WTC11 (cell line): ENCODE data around the gene AATK. TPM values are rescaled to one million over a fixed set of nuclear protein-coding genes. Genes with fewer than 3 reads are reported as not detected.

ENCODE experiments used
- ATAC-seq: fragments of 200-7000 bp; cut with Tn5 transposase; 2 replicates; pipeline ENCODE4 v1.10.0; 2021; ENCODE audit warnings: mild to moderate bottlenecking, moderate library complexity
- CTCF ChIA-PET: fragments of 300-600 bp; sonication (Branson Sonifier 250); formaldehyde crosslinking; loops from one replicate; lab custom pipeline; 2021; ENCODE audit warnings: antibody characterized with exemption; lab: Charles Lee
- POLR2A ChIA-PET: fragments of 350-600 bp; sonication (Branson Sonifier 250); formaldehyde crosslinking; loops from one replicate; lab custom pipeline; 2021; ENCODE audit warnings: antibody characterized with exemption; lab: Charles Lee
- DNase-seq: peaks from one replicate; pipeline ENCODE4 v3.0.0; 2021; ENCODE audit warnings: low spot score
- H3K27ac Mint-ChIP-seq: 2 replicates; pipeline ENCODE4 v1.8.0; 2021; ENCODE audit warnings: mixed read lengths
- H3K27me3 Mint-ChIP-seq: 2 replicates; pipeline ENCODE4 v1.8.0; 2021; ENCODE audit warnings: low read depth, mild to moderate bottlenecking, moderate library complexity, mixed read lengths
- H3K36me3 Mint-ChIP-seq: 2 replicates; pipeline ENCODE4 v1.8.0; 2021; ENCODE audit warnings: mixed read lengths
- H3K4me1 Mint-ChIP-seq: 2 replicates; pipeline ENCODE4 v1.8.0; 2022; ENCODE audit warnings: mixed read lengths
- H3K4me3 Mint-ChIP-seq: 2 replicates; pipeline ENCODE4 v1.8.0; 2021; ENCODE audit warnings: mild to moderate bottlenecking, moderate library complexity, mixed read lengths
- H3K9me3 Mint-ChIP-seq: 2 replicates; pipeline ENCODE4 v1.8.0; 2021; ENCODE audit warnings: mixed read lengths
- ARID4B ChIP-seq: sonication (generic); formaldehyde crosslinking; IDR thresholded peaks from 2 replicates; pipeline ENCODE4 v1.8.0; 2023; ENCODE audit warnings: missing genetic modification reagents, mild to moderate bottlenecking, borderline replicate concordance
- FOXK1 ChIP-seq: sonication (generic); formaldehyde crosslinking; IDR thresholded peaks from 2 replicates; pipeline ENCODE4 v1.8.0; 2022; ENCODE audit warnings: mild to moderate bottlenecking, moderate library complexity, missing genetic modification reagents
- FOXP1 ChIP-seq: sonication (generic); formaldehyde crosslinking; IDR thresholded peaks from 2 replicates; pipeline ENCODE4 v1.8.0; 2022; ENCODE audit warnings: missing genetic modification reagents, mild to moderate bottlenecking, moderate library complexity, borderline replicate concordance
- NFE2L1 ChIP-seq: sonication (generic); formaldehyde crosslinking; IDR thresholded peaks from 2 replicates; pipeline ENCODE4 v1.8.1; 2023; ENCODE audit warnings: missing genetic modification reagents
- NR2C2 ChIP-seq: sonication (generic); formaldehyde crosslinking; IDR thresholded peaks from 2 replicates; pipeline ENCODE4 v1.8.0; 2022; ENCODE audit warnings: mild to moderate bottlenecking, missing genetic modification reagents
- PRDM15 ChIP-seq: sonication (generic); formaldehyde crosslinking; IDR thresholded peaks from 2 replicates; pipeline ENCODE4 v1.8.0; 2022; ENCODE audit warnings: missing genetic modification reagents
- RELA ChIP-seq: sonication (generic); formaldehyde crosslinking; IDR thresholded peaks from 2 replicates; pipeline ENCODE4 v1.8.1; 2022; ENCODE audit warnings: missing genetic modification reagents, mild to moderate bottlenecking, borderline replicate concordance
- RORB ChIP-seq: fragments of 250-450 bp; sonication (Bioruptor Pico); IDR thresholded peaks from 2 replicates; pipeline ENCODE4 v1.9.0; 2021; ENCODE audit warnings: mild to moderate bottlenecking
- SMAD3 ChIP-seq: sonication (generic); formaldehyde crosslinking; IDR thresholded peaks from 2 replicates; pipeline ENCODE4 v1.8.0; 2022; ENCODE audit warnings: missing genetic modification reagents, mild to moderate bottlenecking, borderline replicate concordance
- SMAD4 ChIP-seq: sonication (generic); formaldehyde crosslinking; IDR thresholded peaks from 2 replicates; pipeline ENCODE4 v1.8.0; 2022; ENCODE audit warnings: mild to moderate bottlenecking, missing genetic modification reagents
- ZNF138 ChIP-seq: sonication (generic); formaldehyde crosslinking; conservative IDR thresholded peaks from 2 replicates; pipeline ENCODE4 v1.8.1; 2022; ENCODE audit warnings: mild to moderate bottlenecking, moderate library complexity, missing genetic modification reagents
- ZNF263 ChIP-seq: sonication (generic); formaldehyde crosslinking; IDR thresholded peaks from 2 replicates; pipeline ENCODE4 v1.8.1; 2022; ENCODE audit warnings: low read depth, mild to moderate bottlenecking, moderate library complexity, missing genetic modification reagents
- ZNF317 ChIP-seq: sonication (generic); formaldehyde crosslinking; IDR thresholded peaks from 2 replicates; pipeline ENCODE4 v1.8.1; 2023; ENCODE audit warnings: low read depth, mild to moderate bottlenecking, moderate library complexity, missing genetic modification reagents, borderline replicate concordance
- ZNF532 ChIP-seq: fragments of 250-450 bp; sonication (Bioruptor Pico); IDR thresholded peaks from 2 replicates; pipeline ENCODE4 v1.9.0; 2021; ENCODE audit warnings: mild to moderate bottlenecking, borderline replicate concordance
- total RNA-seq: library from RNA; stranded (reverse); gene quantifications from 3 replicates; pipeline ENCODE4 v1.2.3, GENCODE V29; 2021
- TF ChIP-seq, protein P1 (sequence below): sonication (generic); formaldehyde crosslinking; IDR thresholded peaks from 2 replicates; pipeline ENCODE4 v1.8.1; 2023; ENCODE audit warnings: mild to moderate bottlenecking, missing genetic modification reagents
- TF ChIP-seq, protein P2 (sequence below): sonication (generic); formaldehyde crosslinking; IDR thresholded peaks from 2 replicates; pipeline ENCODE4 v1.8.0; 2022; ENCODE audit warnings: mild to moderate bottlenecking, missing genetic modification reagents
- TF ChIP-seq, protein P3 (sequence below): fragments of 250-450 bp; sonication (Bioruptor Pico); conservative IDR thresholded peaks from 2 replicates; pipeline ENCODE4 v1.9.0; 2021; ENCODE audit warnings: mild to moderate bottlenecking
- TF ChIP-seq, protein P4 (sequence below): sonication (generic); formaldehyde crosslinking; IDR thresholded peaks from 2 replicates; pipeline ENCODE4 v1.8.0; 2023; ENCODE audit warnings: missing genetic modification reagents

The AATK gene
- total RNA-seq, 1 experiment from 2014 or later = 2.9 TPM

DNA sequence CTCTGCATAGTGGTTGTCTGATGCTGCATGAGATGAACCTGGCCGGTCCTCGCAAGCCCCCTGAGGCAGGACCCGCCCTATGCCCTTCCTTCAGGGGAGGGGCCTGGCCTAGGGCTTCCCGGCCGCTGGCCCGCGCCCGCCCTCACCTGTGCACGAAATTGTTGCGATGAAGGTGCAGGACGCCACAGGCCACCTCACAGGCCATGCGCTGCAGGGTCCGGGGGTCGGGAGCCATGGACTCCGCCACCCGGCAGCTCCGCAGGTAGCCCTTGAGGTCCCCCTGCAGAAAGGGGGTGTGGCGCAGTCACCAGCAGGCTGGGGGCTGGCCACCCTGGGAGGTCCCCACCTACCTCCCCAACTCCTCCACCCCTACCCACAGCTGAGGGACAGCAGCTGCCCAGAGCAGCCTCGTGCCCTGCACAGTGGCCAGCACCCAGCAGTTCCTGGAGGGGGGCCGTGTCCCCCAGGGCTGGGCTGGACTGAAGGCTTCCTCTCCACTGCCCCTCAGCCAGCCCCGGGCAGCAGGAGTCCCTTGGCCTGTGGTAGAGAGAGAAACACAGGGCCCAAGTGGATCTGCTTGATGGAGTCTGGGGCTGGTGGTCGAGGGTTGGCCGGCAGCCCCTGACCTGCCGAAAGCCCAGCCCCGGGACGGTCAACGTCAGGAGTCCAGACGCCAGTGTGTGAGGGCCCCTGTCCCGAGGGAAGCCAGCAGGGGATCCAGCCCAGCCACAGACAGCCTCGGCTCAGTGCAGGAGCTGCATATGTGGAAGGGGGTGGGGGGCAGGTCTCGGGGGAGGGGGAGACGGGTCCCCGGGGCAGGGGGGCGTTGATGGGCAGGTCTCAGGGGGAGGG, 39.5 kb downstream of the AATK start:
- CTCF ChIA-PET = no interaction called here

More for the DNA sequence above, 39.5 kb downstream of the AATK start:
- H3K4me1 Mint-ChIP-seq = no peaks in the 10 kb centered on the region
- H3K36me3 Mint-ChIP-seq = no peaks in the 10 kb centered on the region
- TF ChIP-seq RORB = no peak
- TF ChIP-seq ZNF317 (CRISPR knock-in tag) = no peak
- no peak for TF ChIP-seq PRDM15 (CRISPR knock-in tag)
- no peak for TF ChIP-seq ZNF263 (CRISPR knock-in tag)
- TF ChIP-seq SMAD3 (CRISPR knock-in tag) = no peak
- no peak for TF ChIP-seq ZNF138 (CRISPR knock-in tag)
- TF ChIP-seq, protein P1, sequence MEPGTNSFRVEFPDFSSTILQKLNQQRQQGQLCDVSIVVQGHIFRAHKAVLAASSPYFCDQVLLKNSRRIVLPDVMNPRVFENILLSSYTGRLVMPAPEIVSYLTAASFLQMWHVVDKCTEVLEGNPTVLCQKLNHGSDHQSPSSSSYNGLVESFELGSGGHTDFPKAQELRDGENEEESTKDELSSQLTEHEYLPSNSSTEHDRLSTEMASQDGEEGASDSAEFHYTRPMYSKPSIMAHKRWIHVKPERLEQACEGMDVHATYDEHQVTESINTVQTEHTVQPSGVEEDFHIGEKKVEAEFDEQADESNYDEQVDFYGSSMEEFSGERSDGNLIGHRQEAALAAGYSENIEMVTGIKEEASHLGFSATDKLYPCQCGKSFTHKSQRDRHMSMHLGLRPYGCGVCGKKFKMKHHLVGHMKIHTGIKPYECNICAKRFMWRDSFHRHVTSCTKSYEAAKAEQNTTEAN (CRISPR knock-in tag) = no peak
- TF ChIP-seq RELA (CRISPR knock-in tag) = no peak
- no peak for TF ChIP-seq FOXK1
- no peak for TF ChIP-seq SMAD4 (CRISPR knock-in tag)
- TF ChIP-seq, protein P2, sequence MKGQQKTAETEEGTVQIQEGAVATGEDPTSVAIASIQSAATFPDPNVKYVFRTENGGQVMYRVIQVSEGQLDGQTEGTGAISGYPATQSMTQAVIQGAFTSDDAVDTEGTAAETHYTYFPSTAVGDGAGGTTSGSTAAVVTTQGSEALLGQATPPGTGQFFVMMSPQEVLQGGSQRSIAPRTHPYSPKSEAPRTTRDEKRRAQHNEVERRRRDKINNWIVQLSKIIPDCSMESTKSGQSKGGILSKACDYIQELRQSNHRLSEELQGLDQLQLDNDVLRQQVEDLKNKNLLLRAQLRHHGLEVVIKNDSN (CRISPR knock-in tag) = no peak
- TF ChIP-seq FOXP1 (CRISPR knock-in tag) = no peak
- TF ChIP-seq ARID4B = no peak
- TF ChIP-seq, protein P3, sequence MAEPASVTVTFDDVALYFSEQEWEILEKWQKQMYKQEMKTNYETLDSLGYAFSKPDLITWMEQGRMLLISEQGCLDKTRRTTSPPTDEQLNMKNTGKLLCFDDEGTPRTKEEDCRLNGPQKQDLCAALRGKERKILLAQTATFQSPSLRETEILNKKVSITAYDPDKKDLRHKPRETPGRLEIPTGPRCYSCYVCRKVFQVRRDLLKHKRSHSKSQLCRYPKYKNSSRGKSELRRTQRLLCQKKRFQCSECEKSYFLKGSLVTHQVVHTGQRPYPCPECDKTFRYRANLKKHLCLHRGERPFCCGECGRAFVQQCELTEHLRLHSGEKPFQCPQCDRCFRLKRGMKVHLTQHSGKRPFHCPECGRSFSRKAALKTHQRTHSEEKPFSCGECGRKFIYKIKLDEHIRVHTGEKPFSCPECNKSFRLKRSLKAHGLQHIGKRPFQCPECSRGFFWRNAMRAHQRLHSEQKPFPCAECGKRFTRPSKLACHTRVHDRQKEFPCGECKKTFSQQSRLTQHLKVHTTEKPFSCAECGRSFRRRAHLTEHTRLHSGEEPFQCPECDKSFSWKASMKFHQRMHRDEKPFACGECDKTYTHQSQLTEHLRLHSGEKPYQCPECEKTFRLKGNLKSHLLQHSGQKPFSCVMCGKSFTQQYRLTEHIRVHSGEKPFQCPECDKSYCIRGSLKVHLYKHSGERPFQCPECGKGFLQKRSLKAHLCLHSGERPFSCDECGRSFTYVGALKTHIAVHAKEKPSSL = no peak
- TF ChIP-seq, protein P4, sequence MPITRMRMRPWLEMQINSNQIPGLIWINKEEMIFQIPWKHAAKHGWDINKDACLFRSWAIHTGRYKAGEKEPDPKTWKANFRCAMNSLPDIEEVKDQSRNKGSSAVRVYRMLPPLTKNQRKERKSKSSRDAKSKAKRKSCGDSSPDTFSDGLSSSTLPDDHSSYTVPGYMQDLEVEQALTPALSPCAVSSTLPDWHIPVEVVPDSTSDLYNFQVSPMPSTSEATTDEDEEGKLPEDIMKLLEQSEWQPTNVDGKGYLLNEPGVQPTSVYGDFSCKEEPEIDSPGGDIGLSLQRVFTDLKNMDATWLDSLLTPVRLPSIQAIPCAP = no peak
- TF ChIP-seq NFE2L1 (CRISPR knock-in tag) = no peak
- no peak for TF ChIP-seq NR2C2 (CRISPR knock-in tag)
- no peak for TF ChIP-seq ZNF532 (CRISPR knock-in tag)
- POLR2A ChIA-PET = no interaction called here
- H3K4me3 Mint-ChIP-seq = no peak overlapping the region
- DNase-seq = no peak
- ATAC-seq = no peak
- H3K27me3 Mint-ChIP-seq = peaks cover 4% of the 10 kb centered on the region
- H3K27ac Mint-ChIP-seq = no peak overlapping the region
- H3K9me3 Mint-ChIP-seq = no peaks in the 10 kb centered on the region
